ENCODE measurements around the gene COPS4.

Gene COPS4

GRCh38 chr4:83108101-83108861 lies 73.3 kb downstream of the COPS4 start:
- no peak for TF ChIP-seq GATA2 (IDR thresholded peaks at IDR 0.05; ENCODE audit: low read depth, low read length)
- no peak for TF ChIP-seq GATA3 (IDR thresholded peaks at IDR 0.05; ENCODE audit: low read depth, low read length)

- TF ChIP-seq GATA3 (IDR thresholded peaks at IDR 0.05; ENCODE audit: low read depth, low read length) (no peak), GATA2 (IDR thresholded peaks at IDR 0.05; ENCODE audit: low read depth, low read length) (no peak)
Observed at GRCh38 chr4:83109480-83110222, 74.7 kb downstream of the COPS4 start.

- TF ChIP-seq GATA2 (IDR thresholded peaks at IDR 0.05; ENCODE audit: low read depth, low read length) (no peak), GATA3 (IDR thresholded peaks at IDR 0.05; ENCODE audit: low read depth, low read length) (no peak)
Observed at GRCh38 chr4:83110223-83110945, 75.4 kb downstream of the COPS4 start.

- TF ChIP-seq GATA3 (IDR thresholded peaks at IDR 0.05; ENCODE audit: low read depth, low read length), result no peak
- no peak for TF ChIP-seq GATA2 (IDR thresholded peaks at IDR 0.05; ENCODE audit: low read depth, low read length)
Observed at GRCh38 chr4:83110970-83111750, 76.2 kb downstream of the COPS4 start.

DNA sequence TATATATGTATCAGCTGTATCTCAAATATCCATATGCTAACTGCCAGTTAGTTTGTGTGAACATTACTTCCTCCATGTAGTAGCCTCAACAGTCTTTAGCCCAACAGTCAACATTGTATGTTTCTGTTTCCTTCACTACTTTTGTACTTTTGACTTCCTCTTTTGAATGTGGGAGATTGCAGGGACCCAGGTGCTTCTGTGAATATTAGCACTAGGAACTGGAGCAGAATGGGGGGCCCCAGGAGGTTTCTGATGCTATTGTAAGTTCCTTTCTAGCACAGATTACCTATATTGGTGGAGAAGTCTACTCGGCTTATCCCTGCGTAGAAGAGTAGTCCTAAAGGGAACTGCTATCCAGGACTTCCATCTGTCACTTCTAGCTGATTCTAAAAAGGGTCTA lies 77.2 kb downstream of the COPS4 start:
- no peak for TF ChIP-seq GATA2 (IDR thresholded peaks at IDR 0.05; ENCODE audit: low read depth, low read length)

DNA sequence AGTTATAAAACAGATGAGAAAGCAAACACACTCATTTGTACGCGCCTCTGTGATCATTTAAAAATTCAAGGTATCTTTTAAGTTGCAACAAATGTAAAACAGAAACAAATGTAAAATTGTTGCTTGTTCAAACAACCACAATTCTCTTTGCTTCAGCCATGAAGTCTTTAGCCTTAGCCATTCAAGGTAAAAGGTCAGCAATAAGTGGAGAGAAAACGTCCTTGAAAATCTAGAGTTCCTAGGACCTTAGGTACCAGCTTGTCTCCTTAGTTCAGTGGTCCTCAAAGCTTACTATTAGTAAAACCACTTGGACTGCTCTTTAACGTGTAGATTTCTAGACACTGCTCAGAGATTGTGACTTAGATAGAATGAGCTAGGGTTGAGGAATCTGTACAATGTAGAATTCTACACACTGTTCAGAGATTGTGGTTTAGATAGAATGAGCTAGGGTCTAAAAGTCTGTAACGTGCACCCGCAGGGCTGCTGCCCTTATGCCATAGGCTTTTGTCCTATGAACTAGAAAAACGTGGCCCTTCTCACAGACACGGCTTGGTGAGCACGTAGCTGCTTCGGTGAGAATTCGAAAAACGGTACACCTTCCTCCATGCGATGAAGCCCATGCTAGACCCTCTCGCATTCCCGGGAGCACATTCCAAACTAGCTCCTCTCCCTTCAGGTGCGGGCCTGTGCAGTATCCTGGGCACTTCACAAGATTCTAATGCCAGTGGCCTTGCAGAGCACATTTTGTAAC lies 77.9 kb downstream of the COPS4 start:
- TF ChIP-seq GATA3 (IDR thresholded peaks at IDR 0.05; ENCODE audit: low read depth, low read length), result no peak
- TF ChIP-seq GATA2 (IDR thresholded peaks at IDR 0.05; ENCODE audit: low read depth, low read length), result no peak

GRCh38 chr4:83113429-83113786 lies 78.4 kb downstream of the COPS4 start:
- TF ChIP-seq GATA2 (IDR thresholded peaks at IDR 0.05; ENCODE audit: low read depth, low read length) (no peak), GATA3 (IDR thresholded peaks at IDR 0.05; ENCODE audit: low read depth, low read length) (no peak)

DNA sequence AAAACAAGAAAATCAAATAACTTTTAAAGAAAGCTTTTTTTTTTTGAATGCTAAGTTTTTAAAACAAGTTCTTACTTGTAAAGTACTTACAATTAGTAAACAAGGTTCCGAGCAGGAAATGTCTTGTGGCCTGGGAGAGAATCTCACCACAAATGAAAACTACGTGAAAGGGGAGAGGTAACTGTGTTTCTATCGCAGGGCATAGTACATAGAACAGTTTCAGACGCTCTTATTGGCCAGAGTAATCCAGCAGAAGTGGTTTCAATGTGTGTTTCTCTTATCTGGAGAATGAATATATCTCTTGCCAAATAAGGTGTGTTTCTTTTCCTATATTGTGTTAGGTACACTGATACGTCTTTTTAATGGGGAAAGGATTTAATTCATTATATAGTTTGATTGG lies 79.6 kb downstream of the COPS4 start, which contains the start of gene PLAC8:
Gene PLAC8, minus strand, starts transcription at position 154 of the 400 bp plus-strand sequence. CDS start 6,808 bp downstream, outside the sequence.
- TF ChIP-seq GATA2 (IDR thresholded peaks at IDR 0.05; ENCODE audit: low read depth, low read length), result no peak
- no peak for TF ChIP-seq GATA3 (IDR thresholded peaks at IDR 0.05; ENCODE audit: low read depth, low read length)

DNA sequence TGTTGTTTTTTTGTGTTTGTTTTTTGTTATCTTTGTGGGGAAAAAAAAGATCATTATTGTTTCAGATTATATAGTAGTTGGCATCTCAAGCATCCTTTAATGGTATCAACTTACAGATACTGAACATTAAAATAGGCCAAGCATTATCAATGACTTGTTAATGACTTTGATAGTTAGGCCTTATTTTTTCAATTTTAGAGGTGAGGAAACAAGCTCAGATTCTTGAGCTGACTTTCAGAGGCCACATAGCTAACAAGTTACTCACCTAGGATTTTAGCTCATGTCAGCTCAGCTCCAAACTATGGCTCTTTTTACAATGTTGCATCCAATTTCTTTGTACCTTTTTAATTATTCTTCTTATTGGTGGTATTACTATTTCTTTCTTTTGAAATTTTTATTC lies 80.0 kb downstream of the COPS4 start:
- TF ChIP-seq GATA2 (IDR thresholded peaks at IDR 0.05; ENCODE audit: low read depth, low read length), result no peak
- no peak for TF ChIP-seq GATA3 (IDR thresholded peaks at IDR 0.05; ENCODE audit: low read depth, low read length)

DNA sequence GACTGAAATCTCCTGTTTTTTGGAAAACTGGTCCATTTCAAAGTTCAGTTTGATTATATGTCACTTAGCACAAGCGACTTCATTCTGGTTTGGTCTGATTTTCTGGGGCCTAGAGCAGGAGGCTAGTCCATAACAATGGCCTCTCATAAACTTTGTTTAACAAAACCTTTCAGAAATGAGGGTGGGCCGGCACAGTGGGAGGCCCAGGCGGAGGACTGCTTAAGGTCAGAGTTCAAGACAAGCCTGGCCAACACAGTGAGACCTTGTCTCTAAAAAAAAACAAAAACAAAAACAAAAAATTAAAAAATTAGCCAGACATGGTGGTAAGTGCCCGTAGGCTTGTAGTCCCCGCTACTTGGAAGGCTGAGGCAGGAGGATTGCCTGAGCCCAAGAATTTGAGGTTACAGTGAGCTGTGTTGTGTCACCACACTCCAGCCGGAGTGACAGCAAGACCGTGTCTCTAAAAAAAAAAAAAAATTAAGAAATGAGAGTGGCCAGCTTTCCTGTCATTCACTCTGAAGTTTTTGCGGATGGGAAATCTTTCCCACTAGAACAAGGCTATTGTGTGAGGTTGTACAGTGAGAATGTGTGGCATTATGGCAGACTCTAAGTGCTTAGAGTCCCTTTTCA lies 80.8 kb downstream of the COPS4 start:
- TF ChIP-seq GATA2 (IDR thresholded peaks at IDR 0.05; ENCODE audit: low read depth, low read length) (no peak), GATA3 (IDR thresholded peaks at IDR 0.05; ENCODE audit: low read depth, low read length) (no peak)

DNA sequence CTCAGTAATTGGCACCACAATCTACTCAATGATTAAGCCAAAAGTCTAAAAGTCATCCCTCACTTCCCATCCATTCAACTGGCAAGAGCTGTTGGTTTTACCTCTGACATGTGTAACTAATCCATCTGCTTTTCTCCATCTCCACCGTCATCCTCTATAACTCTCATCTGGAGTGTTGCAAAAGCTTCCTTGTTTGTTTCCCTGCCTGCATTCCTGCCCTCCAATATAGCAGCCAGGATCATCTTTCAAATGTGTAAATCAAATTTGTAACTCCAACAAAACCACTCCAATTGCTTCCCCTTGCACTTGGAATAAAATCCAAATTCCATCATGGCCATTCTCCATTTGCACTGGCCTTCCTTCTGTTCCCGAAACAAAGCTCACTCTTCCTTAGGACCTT lies 83.9 kb downstream of the COPS4 start:
- TF ChIP-seq GATA3 (IDR thresholded peaks at IDR 0.05; ENCODE audit: low read depth, low read length), result no peak

DNA sequence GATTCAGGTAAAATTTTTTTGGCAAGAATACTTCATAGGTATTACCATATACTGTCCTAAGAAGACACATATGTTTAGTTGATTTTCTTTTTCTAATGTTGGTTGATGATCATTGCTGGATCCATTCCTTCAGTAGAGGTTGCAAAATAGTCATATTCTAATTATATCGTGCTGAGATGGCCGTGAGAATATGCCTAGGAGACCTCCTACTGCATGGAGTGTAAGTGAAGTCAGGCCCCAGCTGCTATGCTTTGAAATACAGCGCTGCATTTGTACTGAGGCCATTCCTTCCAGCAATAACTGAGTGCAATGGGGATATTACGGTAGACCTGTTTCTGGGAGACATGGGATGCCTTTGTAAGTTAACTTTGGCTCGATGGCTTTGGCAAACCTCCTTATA lies 86.3 kb downstream of the COPS4 start:
- TF ChIP-seq GATA2 (IDR thresholded peaks at IDR 0.05; ENCODE audit: low read depth, low read length), result no peak
- no peak for TF ChIP-seq GATA3 (IDR thresholded peaks at IDR 0.05; ENCODE audit: low read depth, low read length)

Data from SH-SY5Y (cell line).